Measurements from ENCODE around the gene ITPK1. TPM values are rescaled to one million over a fixed set of nuclear protein-coding genes. Genes with fewer than 3 reads are reported as not detected.
A peak's percentile ranks its signal among the peaks of the same experiment; 100 is the strongest.

The ITPK1 gene
- total and polyA plus RNA-seq, 5 donors from 2014 or later, result 19.5 to 54.1 (median 22.1) TPM

DNA sequence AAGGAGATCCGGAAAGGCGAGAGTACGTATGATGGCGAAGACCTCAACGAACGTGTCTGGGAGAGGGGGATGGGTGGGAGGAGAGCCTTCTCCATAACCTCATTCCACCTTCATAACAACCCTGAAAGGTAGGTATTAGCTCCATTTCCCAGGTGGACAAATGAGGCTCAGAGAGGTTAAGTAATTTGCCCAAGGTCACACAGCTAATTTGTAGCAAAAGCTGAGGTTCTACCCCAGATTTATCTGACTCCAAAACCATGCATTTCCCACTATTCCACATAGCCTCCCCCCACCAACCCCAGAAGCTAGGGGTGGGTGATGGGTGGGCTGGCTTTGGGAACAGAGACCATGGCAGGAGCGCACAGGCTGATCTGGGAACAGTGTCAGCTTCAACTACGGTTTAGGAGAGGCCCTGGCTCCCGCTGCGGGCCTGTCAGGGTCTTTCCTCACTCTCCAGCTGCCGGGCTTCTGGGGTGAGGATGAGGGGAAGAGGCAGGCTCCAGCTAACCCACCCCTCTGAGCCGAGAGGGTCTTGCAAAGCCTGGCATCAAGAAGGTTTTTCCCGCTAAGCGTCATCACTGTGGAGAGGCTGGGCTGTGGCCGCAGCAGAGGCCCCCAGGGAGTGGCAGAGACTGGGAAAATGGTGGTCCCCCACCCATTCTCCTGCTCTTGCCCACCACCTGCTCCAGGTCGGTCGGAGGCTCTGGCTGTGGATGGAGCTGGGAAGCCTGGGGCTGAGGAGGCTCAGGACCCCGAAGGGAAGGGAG is 183.9 kb downstream of the ITPK1 start:
- Histone ChIP-seq H3K36me3 (ENCODE audit: control insufficient read depth, insufficient read depth, low read length) (peaks cover 7% of the 10 kb centered on the region), H3K4me1 (ENCODE audit: control insufficient read depth, insufficient read depth, low read length, poor library complexity, severe bottlenecking) (no peaks in the 10 kb centered on the region), H3K27ac (ENCODE audit: insufficient read depth, low read length, poor library complexity, severe bottlenecking) (no peak overlapping the region), H3K27me3 (ENCODE audit: control insufficient read depth, insufficient read depth, low read length) (no peaks in the 10 kb centered on the region), H3K9me3 (ENCODE audit: control insufficient read depth in 2 of 2, low read length in 2 of 2) (no peaks in the 10 kb centered on the region), H3K4me3 (ENCODE audit: low read depth, low read length) (no peak overlapping the region)
- DNase-seq (no peak), ATAC-seq (ENCODE audit: low read depth in 2 of 2) (no peak)
- Mint-ChIP-seq H3K27me3 (no peaks in the 10 kb centered on the region), H3K4me3 (no peak overlapping the region), H3K9me3 (no peaks in the 10 kb centered on the region), H3K4me1 (no peaks in the 10 kb centered on the region), H3K27ac (no peak overlapping the region), H3K36me3 (peaks cover 3% of the 10 kb centered on the region)

DNA sequence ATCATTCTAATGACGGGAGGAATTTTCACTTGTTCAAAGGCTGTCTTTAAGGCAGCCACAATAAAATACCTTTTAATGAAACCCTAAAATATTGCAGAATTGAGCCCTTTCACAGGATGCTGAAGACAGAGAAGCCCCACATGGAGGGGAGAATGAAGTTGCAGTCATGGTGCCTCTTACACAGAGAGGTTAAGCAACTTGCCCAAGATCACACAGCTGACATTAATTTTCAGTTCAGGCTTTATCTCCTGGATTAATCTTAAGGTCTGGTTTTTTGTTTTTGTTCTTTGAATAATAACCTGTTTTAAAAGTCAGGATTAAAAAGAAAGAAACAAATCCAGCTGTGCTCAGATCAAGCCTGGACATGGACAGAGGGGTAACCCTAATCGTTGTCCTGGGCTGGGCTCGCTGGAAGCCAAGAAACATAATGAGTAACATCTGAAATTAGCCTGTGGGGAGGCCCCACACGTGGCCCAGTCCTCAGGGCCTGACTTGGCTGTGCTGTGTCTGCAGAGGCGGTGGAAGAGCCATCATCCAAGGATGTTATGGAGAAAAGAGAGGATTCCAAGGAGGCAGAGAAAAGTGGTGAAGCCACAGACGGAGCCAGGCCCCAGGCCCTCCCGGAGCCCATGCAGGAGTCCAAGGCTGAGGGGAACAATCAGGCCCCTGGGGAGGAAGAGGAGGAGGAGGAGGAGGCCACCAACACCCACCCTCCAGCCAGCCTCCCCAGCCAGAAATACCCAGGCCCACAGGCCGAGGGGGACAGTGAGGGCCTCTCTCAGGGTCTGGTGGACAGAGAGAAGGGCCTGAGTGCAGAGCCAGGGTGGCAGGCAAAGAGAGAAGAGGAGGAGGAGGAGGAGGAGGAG is 184.8 kb downstream of the ITPK1 start:
- DNase-seq (no peak), ATAC-seq (ENCODE audit: low read depth in 2 of 2) (no peak)
- no peak overlapping the region for H3K27ac ChIP-seq (ENCODE audit: insufficient read depth, low read length, poor library complexity, severe bottlenecking)
- H3K4me1 ChIP-seq (ENCODE audit: control insufficient read depth, insufficient read depth, low read length, poor library complexity, severe bottlenecking), result no peaks in the 10 kb centered on the region
- H3K27ac Mint-ChIP-seq, result peak overlapping the region in 1 of 3 donors; percentile 46
- H3K36me3 ChIP-seq (ENCODE audit: control insufficient read depth, insufficient read depth, low read length), result peaks cover 1% of the 10 kb centered on the region
- no peak overlapping the region for H3K4me3 Mint-ChIP-seq
- no peaks in the 10 kb centered on the region for H3K27me3 ChIP-seq (ENCODE audit: control insufficient read depth, insufficient read depth, low read length)
- H3K4me1 Mint-ChIP-seq, result no peaks in the 10 kb centered on the region
- no peaks in the 10 kb centered on the region for H3K9me3 ChIP-seq (ENCODE audit: control insufficient read depth in 2 of 2, low read length in 2 of 2)
- no peaks in the 10 kb centered on the region for H3K9me3 Mint-ChIP-seq
- no peaks in the 10 kb centered on the region for H3K36me3 Mint-ChIP-seq
- no peak overlapping the region for H3K4me3 ChIP-seq (ENCODE audit: low read depth, low read length)
- H3K27me3 Mint-ChIP-seq, result peaks cover 4% of the 10 kb centered on the region

DNA sequence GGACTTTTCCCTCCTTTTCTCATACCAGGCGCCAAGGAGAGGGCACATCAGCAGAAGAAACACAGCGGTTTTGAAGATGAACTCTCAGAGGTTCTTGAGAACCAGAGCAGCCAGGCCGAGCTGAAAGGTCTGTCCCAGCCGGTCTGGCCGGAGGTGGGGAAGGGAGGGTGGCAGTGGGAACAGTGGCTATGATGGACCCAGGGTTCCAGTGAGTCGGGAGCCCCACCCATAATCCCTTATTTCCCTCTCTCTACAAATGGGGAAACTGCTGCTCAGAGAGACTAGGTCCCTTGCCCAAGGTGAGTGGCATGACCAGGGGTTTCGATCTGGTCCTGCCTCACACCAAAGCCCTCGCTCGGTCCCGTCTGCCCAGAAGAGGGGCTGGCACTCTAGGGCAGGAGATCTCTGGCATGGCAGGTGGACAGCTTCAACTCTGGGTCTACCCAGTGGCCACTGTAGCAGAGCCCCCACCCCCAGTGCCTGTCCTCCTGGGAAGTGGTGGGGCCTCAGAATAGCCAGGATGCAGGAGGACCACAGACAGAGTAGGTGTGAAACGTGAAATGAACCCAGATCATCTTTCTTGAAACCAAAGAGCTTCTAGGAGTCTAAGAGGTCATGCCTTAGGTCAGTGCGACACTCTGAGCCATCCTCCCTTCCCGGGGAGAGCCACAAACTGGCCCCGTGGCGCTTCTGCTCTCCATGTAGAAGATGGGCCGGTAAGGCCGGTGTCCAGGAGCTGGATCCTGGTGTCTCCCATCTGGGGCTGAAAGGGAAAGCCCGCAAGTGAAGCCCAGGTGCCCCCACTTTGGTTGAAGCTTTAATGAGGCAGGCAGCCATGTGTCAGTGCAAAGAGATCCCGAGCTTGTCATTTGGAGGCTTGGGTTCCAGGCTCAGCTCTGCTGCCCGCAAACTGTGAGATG is 185.8 kb downstream of the ITPK1 start:
- no peak for ATAC-seq (ENCODE audit: low read depth in 2 of 2)
- H3K4me1 ChIP-seq (ENCODE audit: control insufficient read depth, insufficient read depth, low read length, poor library complexity, severe bottlenecking), result no peaks in the 10 kb centered on the region
- no peaks in the 10 kb centered on the region for H3K36me3 Mint-ChIP-seq
- H3K27me3 Mint-ChIP-seq, result peaks cover 7% of the 10 kb centered on the region
- H3K36me3 ChIP-seq (ENCODE audit: control insufficient read depth, insufficient read depth, low read length), result no peaks in the 10 kb centered on the region
- DNase-seq, result no peak
- H3K27me3 ChIP-seq (ENCODE audit: control insufficient read depth, insufficient read depth, low read length), result no peaks in the 10 kb centered on the region
- no peak overlapping the region for H3K4me3 ChIP-seq (ENCODE audit: low read depth, low read length)
- no peaks in the 10 kb centered on the region for H3K9me3 ChIP-seq (ENCODE audit: control insufficient read depth in 2 of 2, low read length in 2 of 2)
- no peak overlapping the region for H3K27ac ChIP-seq (ENCODE audit: insufficient read depth, low read length, poor library complexity, severe bottlenecking)
- no peak overlapping the region for H3K27ac Mint-ChIP-seq
- no peaks in the 10 kb centered on the region for H3K4me1 Mint-ChIP-seq
- no peaks in the 10 kb centered on the region for H3K9me3 Mint-ChIP-seq
- H3K4me3 Mint-ChIP-seq, result no peak overlapping the region

DNA sequence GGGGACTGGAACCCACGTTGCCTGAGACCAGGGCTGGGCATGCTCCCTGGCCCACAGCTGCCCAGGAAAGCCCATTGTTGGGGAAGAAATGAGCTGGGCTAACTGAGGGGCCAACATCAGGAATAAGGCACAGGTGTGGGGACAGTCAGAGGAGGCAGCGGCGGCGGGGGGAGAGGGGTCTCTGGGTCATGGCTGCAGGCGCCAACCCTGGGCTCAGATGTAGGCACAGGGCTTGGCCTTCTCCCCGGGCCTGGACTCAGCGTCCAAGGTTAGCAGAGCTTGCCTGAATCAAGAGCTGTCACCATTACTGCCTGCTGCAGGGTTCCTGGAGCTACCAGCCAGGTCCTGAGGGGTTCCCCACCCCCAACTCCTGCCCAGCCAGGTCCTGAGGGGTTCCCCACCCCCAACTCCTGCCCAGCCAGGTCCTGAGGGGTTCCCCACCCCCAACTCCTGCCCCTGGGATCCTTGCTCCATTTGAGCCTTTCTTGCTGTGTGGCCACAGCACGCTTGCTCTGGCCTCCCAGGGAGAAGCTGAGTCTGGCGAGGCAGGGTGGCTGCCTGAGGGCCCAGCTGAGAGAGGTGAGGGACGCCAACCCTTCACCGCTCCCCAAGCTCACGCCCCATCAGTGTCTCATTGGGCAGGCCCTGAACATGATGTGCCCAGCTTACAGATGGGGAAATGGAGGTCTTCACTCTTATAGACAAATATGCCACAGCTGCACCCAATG is 186.6 kb downstream of the ITPK1 start:
- Histone ChIP-seq H3K27me3 (ENCODE audit: control insufficient read depth, insufficient read depth, low read length) (no peaks in the 10 kb centered on the region), H3K4me1 (ENCODE audit: control insufficient read depth, insufficient read depth, low read length, poor library complexity, severe bottlenecking) (no peaks in the 10 kb centered on the region), H3K9me3 (ENCODE audit: control insufficient read depth in 2 of 2, low read length in 2 of 2) (no peaks in the 10 kb centered on the region), H3K4me3 (ENCODE audit: low read depth, low read length) (no peak overlapping the region), H3K27ac (ENCODE audit: insufficient read depth, low read length, poor library complexity, severe bottlenecking) (no peak overlapping the region), H3K36me3 (ENCODE audit: control insufficient read depth, insufficient read depth, low read length) (no peaks in the 10 kb centered on the region)
- no peak for DNase-seq
- ATAC-seq (ENCODE audit: low read depth in 2 of 2), result no peak
- H3K27me3 Mint-ChIP-seq, result peaks cover 14% of the 10 kb centered on the region
- no peaks in the 10 kb centered on the region for H3K9me3 Mint-ChIP-seq
- H3K4me1 Mint-ChIP-seq, result peaks cover 0 to 6% (median 0%) of the 10 kb centered on the region in 4 donors
- H3K36me3 Mint-ChIP-seq, result no peaks in the 10 kb centered on the region
- no peak overlapping the region for H3K27ac Mint-ChIP-seq
- no peak overlapping the region for H3K4me3 Mint-ChIP-seq

GRCh38 chr14:92928258-92928629 is 187.5 kb downstream of the ITPK1 start:
- Mint-ChIP-seq H3K9me3 (no peaks in the 10 kb centered on the region), H3K27me3 (peaks cover 18% of the 10 kb centered on the region), H3K27ac (no peak overlapping the region), H3K4me3 (no peak overlapping the region), H3K4me1 (peaks cover 0 to 8% (median 0%) of the 10 kb centered on the region in 4 donors), H3K36me3 (no peaks in the 10 kb centered on the region)
- no peak overlapping the region for H3K27ac ChIP-seq (ENCODE audit: insufficient read depth, low read length, poor library complexity, severe bottlenecking)
- H3K4me1 ChIP-seq (ENCODE audit: control insufficient read depth, insufficient read depth, low read length, poor library complexity, severe bottlenecking), result no peaks in the 10 kb centered on the region
- no peak overlapping the region for H3K4me3 ChIP-seq (ENCODE audit: low read depth, low read length)
- no peaks in the 10 kb centered on the region for H3K9me3 ChIP-seq (ENCODE audit: control insufficient read depth in 2 of 2, low read length in 2 of 2)
- no peaks in the 10 kb centered on the region for H3K27me3 ChIP-seq (ENCODE audit: control insufficient read depth, insufficient read depth, low read length)
- DNase-seq (no peak), ATAC-seq (ENCODE audit: low read depth in 2 of 2) (no peak)
- no peaks in the 10 kb centered on the region for H3K36me3 ChIP-seq (ENCODE audit: control insufficient read depth, insufficient read depth, low read length)

GRCh38 chr14:92927349-92928257 is 188.1 kb downstream of the ITPK1 start:
- H3K9me3 Mint-ChIP-seq, result peaks cover 0 to under 1% (median 0%) of the 10 kb centered on the region in 7 donors
- H3K27me3 Mint-ChIP-seq, result peaks cover 18% of the 10 kb centered on the region
- no peak for ATAC-seq (ENCODE audit: low read depth in 2 of 2)

More at GRCh38 chr14:92927349-92928257, 188.1 kb downstream of the ITPK1 start:
- Histone ChIP-seq H3K27me3 (ENCODE audit: control insufficient read depth, insufficient read depth, low read length) (no peaks in the 10 kb centered on the region), H3K4me3 (ENCODE audit: low read depth, low read length) (no peak overlapping the region), H3K27ac (ENCODE audit: insufficient read depth, low read length, poor library complexity, severe bottlenecking) (no peak overlapping the region), H3K36me3 (ENCODE audit: control insufficient read depth, insufficient read depth, low read length) (no peaks in the 10 kb centered on the region), H3K9me3 (ENCODE audit: control insufficient read depth in 2 of 2, low read length in 2 of 2) (no peaks in the 10 kb centered on the region), H3K4me1 (ENCODE audit: control insufficient read depth, insufficient read depth, low read length, poor library complexity, severe bottlenecking) (no peaks in the 10 kb centered on the region)
- H3K36me3 Mint-ChIP-seq, result no peaks in the 10 kb centered on the region
- no peak overlapping the region for H3K4me3 Mint-ChIP-seq
- peaks cover 0 to 9% (median under 1%) of the 10 kb centered on the region in 4 donors for H3K4me1 Mint-ChIP-seq
- DNase-seq, result no peak
- no peak overlapping the region for H3K27ac Mint-ChIP-seq
